Upper lobe of right lung (tissue), 1 donor: Measurements from ENCODE around the gene TSHB. TPM values are rescaled to one million over a fixed set of nuclear protein-coding genes. Genes with fewer than 3 reads are reported as not detected.

Experiments used
- ATAC-seq: fragments of 200-7000 bp; cut with Tn5 transposase; one replicate; pipeline ENCODE4 v1.9.1; 2020; ENCODE audit warnings: mild to moderate bottlenecking, moderate library complexity
- DNase-seq: peaks from one replicate; pipeline ENCODE4 v3.0.0-alpha.2; 2020
- H3K27ac ChIP-seq: fragments of 200-600 bp; one replicate; pipeline ENCODE4 v1.8.0; 2022
- H3K27me3 ChIP-seq: fragments of 200-600 bp; one replicate; pipeline ENCODE4 v1.8.0; 2022; ENCODE audit warnings: mild to moderate bottlenecking
- H3K36me3 ChIP-seq: fragments of 200-600 bp; one replicate; pipeline ENCODE4 v1.8.0; 2022
- H3K4me1 ChIP-seq: fragments of 200-600 bp; one replicate; pipeline ENCODE4 v1.8.0; 2022
- H3K4me3 ChIP-seq: fragments of 200-600 bp; one replicate; pipeline ENCODE4 v1.8.0; 2022; ENCODE audit warnings: mild to moderate bottlenecking
- H3K9me3 ChIP-seq: fragments of 200-600 bp; one replicate; pipeline ENCODE4 v1.8.0; 2022
- intact Hi-C: fragments of 100-400 bp; cut with DNase I; formaldehyde crosslinking; loops from one replicate; pipeline ENCODE4 v1.11.0; 2022
- total RNA-seq: library from RNA; stranded (reverse); fragmentation: NEBNext Ultra II Directional; extraction: Animal tissue kit (Norgen Biotek cat#: 25700); gene quantifications from one replicate; pipeline ENCODE4 v1.2.1, GENCODE V29; 2021
- TF ChIP-seq, protein P1 (sequence below): fragments of 200-600 bp; IDR thresholded peaks from one replicate; pipeline ENCODE4 v1.8.0; 2022; ENCODE audit warnings: antibody characterized with exemption
- donor health status: DM: no; HTN: yes; CAD: no; lungs with severe emphysema.

The TSHB gene
- total RNA-seq, 1 donor from 2014 or later: not detected

DNA sequence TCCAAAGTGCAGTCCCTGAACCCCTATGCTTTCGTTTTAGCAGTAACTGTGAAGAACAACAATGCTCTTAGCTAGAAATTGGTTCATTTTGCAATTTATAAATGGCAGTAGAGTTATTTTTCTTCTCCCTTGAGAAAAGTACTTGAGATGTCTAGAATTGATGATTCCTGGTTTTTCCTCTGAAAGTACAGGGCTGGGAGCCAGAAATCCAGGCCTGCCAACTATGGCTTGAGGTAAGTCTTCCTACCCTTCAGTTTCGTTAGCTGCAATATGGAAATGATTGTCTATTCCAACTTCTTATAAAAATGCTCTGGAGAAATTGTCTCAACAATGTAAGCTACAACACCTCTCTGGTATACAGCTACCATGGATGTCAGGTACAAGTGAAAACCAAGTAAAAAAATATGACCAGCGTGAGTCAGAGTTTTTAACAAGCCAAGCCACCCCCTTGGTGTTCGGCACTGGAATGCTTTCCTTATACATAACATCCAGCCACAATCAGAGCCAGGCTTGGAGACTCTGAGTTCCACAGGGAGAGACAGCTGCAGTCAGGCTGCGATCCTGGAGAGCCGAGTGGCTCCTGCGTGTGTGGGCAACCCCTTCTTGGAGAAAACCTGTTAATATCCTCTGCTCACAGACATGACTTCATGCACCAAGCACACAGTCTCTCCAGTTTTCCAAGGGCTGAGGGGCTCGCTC lies 37.7 kb downstream of the TSHB start:
- no peak overlapping the region for H3K27ac ChIP-seq

DNA sequence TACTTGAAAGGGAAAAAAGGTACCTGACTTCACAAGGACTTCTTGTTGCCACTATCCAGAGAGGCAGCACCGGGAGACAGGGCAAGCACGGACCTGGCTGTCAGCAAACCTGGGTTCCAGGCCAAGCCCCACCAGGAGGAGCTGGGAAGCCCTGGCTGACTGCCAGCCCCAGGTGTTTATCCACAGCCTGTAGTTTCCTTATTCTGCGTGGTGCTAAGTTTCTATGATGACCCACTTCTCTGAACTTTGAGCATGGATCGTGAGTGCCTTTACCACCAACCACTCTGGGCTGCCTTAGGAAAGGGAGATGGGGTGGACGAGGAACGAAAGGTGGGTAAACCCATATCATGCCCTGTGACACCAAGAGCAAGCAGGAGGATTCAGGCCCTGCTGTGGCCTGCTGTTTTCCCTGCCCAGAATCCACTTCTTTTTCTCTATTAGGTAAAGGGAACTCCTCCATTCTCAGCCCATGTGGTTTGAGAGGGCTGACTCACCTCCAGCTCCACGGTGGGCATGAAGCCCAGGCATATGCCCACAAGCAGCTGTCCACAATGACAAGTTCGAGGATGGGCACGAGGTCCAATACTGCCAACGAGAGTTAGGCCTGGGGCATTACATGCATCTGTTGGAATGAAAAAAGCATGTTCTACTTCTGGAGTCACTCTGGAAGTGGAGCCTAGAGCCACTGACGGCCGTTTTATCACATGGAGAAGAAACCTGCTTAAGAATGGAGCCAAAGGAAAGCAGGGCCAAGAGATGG lies 39.4 kb downstream of the TSHB start:
- DNase-seq (no peak), ATAC-seq (peak; percentile 46)
- TF ChIP-seq, protein P1, sequence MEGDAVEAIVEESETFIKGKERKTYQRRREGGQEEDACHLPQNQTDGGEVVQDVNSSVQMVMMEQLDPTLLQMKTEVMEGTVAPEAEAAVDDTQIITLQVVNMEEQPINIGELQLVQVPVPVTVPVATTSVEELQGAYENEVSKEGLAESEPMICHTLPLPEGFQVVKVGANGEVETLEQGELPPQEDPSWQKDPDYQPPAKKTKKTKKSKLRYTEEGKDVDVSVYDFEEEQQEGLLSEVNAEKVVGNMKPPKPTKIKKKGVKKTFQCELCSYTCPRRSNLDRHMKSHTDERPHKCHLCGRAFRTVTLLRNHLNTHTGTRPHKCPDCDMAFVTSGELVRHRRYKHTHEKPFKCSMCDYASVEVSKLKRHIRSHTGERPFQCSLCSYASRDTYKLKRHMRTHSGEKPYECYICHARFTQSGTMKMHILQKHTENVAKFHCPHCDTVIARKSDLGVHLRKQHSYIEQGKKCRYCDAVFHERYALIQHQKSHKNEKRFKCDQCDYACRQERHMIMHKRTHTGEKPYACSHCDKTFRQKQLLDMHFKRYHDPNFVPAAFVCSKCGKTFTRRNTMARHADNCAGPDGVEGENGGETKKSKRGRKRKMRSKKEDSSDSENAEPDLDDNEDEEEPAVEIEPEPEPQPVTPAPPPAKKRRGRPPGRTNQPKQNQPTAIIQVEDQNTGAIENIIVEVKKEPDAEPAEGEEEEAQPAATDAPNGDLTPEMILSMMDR: no peak
- intact Hi-C loops: no loop called here
- peaks cover 6% of the 10 kb centered on the region for H3K4me1 ChIP-seq
- H3K27ac ChIP-seq: no peak overlapping the region
- H3K27me3 ChIP-seq: no peaks in the 10 kb centered on the region
- H3K9me3 ChIP-seq: no peaks in the 10 kb centered on the region
- no peak overlapping the region for H3K4me3 ChIP-seq
- H3K36me3 ChIP-seq: no peaks in the 10 kb centered on the region

More for the DNA sequence above, 37.7 kb downstream of the TSHB start:
- ATAC-seq (no peak), DNase-seq (no peak)
- Histone ChIP-seq H3K36me3 (no peaks in the 10 kb centered on the region), H3K4me3 (no peak overlapping the region), H3K27me3 (no peaks in the 10 kb centered on the region), H3K4me1 (peaks cover 8% of the 10 kb centered on the region), H3K9me3 (no peaks in the 10 kb centered on the region)
- TF ChIP-seq, protein P1: no peak
- intact Hi-C loops: no loop called here

DNA sequence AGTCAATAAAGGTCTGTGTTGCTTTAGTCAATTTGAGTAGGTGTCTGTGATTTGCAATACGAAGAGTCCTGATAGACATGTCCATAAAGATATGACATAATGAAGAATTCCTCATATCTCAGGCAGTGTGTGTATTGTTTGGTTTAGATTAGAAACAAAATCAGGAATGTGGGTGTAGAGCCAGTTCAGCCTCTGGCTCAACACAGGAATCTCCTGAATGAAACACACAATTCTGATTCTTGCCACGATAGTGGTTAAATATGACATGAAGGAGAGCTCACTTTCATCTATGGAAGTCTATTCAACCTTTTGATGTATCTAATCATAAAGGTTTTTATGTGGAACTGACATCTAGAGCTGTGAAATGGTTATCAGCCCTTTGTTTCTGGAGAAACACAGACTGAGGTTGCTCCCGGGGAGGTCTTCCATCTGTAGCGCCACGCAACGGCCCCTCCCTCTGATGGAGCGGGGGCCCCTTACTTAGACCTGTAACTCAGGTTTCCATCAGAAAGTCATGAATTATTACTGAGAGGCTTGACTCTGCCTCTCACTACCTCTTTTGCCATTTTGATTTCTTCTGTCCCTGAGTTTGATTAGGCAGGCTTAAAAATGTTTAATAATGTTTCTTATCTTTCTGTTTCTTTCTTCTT lies 40.2 kb downstream of the TSHB start:
- no peak for ATAC-seq
- no peaks in the 10 kb centered on the region for H3K9me3 ChIP-seq
- H3K4me1 ChIP-seq: peaks cover 6% of the 10 kb centered on the region
- no peaks in the 10 kb centered on the region for H3K27me3 ChIP-seq
- no peak for DNase-seq
- intact Hi-C loops: no loop called here
- H3K4me3 ChIP-seq: no peak overlapping the region
- H3K27ac ChIP-seq: no peak overlapping the region
- TF ChIP-seq, protein P1: no peak
- H3K36me3 ChIP-seq: no peaks in the 10 kb centered on the region

DNA sequence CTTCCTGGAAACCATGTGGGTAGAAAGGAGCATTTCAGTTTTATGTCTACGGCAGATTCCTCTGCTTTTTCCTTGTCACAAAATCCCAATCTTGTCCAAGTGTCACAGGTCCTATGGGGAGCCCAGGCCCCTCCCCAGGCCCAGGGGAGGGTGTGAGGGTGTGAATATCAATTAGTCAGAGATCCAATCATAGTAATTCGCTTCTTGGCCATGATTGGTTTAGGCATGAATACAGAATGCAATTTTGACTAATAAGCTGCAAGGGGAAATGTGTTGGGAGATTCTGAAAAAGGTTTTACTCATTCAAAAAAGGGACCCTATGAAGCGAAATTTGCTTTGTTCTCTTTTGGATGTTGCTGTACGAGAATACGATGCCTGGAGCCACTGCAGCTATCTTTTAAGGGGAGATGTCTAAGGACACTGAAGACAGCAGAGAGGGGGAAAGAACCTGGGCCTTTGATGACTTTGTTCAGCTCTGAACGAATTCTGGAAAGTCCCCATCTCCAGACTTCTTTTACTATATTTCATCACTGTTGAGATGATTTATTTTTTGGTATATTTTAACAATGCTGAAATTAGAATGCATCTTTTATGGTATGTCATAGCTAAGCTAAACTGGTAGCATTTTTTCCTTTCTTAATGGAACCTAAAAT lies 41.5 kb downstream of the TSHB start:
- H3K27ac ChIP-seq: no peak overlapping the region
- H3K9me3 ChIP-seq: no peaks in the 10 kb centered on the region
- ATAC-seq (no peak), DNase-seq (no peak)
- H3K4me1 ChIP-seq: peaks cover 6% of the 10 kb centered on the region
- no peaks in the 10 kb centered on the region for H3K27me3 ChIP-seq
- intact Hi-C loops: no loop called here
- H3K36me3 ChIP-seq: no peaks in the 10 kb centered on the region
- H3K4me3 ChIP-seq: no peak overlapping the region
- TF ChIP-seq, protein P1: no peak

DNA sequence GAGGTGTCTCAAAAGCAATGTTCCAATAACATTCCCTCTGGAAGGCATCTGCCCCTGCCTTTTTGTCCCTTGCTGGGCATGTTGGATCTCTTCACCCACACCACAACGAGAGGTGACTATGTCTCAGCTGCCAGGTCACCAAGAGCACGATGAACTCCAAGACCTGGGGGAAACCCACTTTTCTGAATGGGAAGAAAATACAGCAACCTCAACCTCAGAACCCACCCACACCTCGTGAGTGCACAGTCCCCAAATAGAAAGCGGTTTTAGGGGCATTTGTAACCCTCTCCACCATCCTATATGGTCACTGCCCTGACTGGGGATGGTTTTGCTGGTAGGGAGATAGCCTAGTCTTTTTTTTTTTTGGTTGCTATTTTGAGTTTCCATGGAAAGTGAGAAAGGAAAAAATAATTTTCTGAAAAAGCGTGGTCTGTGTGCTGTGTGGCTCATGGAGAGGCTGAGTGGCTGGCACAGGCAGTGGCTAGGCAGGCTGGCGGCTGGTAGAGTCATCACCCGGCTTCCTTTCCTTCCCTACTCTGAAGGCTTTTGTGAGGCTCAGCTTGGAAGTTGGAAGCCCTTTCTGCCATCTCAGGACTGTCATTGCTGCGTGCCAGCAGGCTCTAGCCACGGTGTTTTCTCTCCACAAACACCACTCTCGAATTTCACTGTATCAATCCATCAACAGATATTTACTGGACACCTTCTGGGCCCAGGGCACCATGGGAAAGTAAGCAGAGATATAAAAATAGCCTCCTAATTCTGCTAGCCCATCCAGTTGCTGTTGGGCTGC lies 43.9 kb downstream of the TSHB start:
- DNase-seq: no peak
- Histone ChIP-seq H3K4me1 (peaks cover 6% of the 10 kb centered on the region), H3K27me3 (no peaks in the 10 kb centered on the region), H3K27ac (no peak overlapping the region), H3K4me3 (no peak overlapping the region), H3K36me3 (no peaks in the 10 kb centered on the region), H3K9me3 (no peaks in the 10 kb centered on the region)
- no peak for ATAC-seq
- TF ChIP-seq, protein P1: no peak
- intact Hi-C loops: no loop called here
